HepG2 (cell line): ENCODE results near the gene EYA2. TPM values are rescaled to one million over a fixed set of nuclear protein-coding genes. Genes with fewer than 3 reads are reported as not detected.

ENCODE experiments used
- AHDC1 ChIP-seq: sonication (generic); formaldehyde crosslinking; IDR thresholded peaks from 2 replicates; pipeline ENCODE4 v1.5.1; 2020; ENCODE audit warnings: mild to moderate bottlenecking, missing genetic modification reagents, borderline replicate concordance
- ATRX ChIP-seq: sonication (generic); formaldehyde crosslinking; IDR thresholded peaks from 2 replicates; pipeline ENCODE4 v1.4.0; 2020; ENCODE audit warnings: missing genetic modification reagents, borderline replicate concordance
- DBP ChIP-seq: sonication (generic); formaldehyde crosslinking; IDR thresholded peaks from 2 replicates; pipeline ENCODE4 v1.4.0; 2020; ENCODE audit warnings: missing genetic modification reagents; ENCODE audit errors: not compliant biosample characterization
- MNT ChIP-seq: fragments of 450-650 bp; IDR thresholded peaks from 2 replicates; pipeline ENCODE4 v1.6.1; 2016
- PAX8 ChIP-seq: sonication (generic); formaldehyde crosslinking; IDR thresholded peaks from 2 replicates; pipeline ENCODE4 v1.8.0; 2022; ENCODE audit warnings: mild to moderate bottlenecking, missing genetic modification reagents, borderline replicate concordance
- SKIL ChIP-seq: sonication (generic); formaldehyde crosslinking; IDR thresholded peaks from 2 replicates; pipeline ENCODE4 v1.8.0; 2022; ENCODE audit warnings: missing genetic modification reagents, mild to moderate bottlenecking, moderate library complexity, borderline replicate concordance
- SRF ChIP-seq: IDR thresholded peaks from 2 replicates; pipeline ENCODE4 v1.6.1; 2011; ENCODE audit warnings: mild to moderate bottlenecking, low read depth, low read length, moderate library complexity
- TEAD3 ChIP-seq: optimal IDR thresholded peaks from 2 replicates; pipeline ENCODE3; 2016; ENCODE audit warnings: borderline replicate concordance
- TMF1 ChIP-seq: sonication (generic); formaldehyde crosslinking; IDR thresholded peaks from 2 replicates; pipeline ENCODE4 v1.8.1; 2022; ENCODE audit warnings: low read depth, missing genetic modification reagents
- ZBTB33 ChIP-seq: sonication (generic); formaldehyde crosslinking; IDR thresholded peaks from 2 replicates; pipeline ENCODE4 v1.4.0; 2020; ENCODE audit warnings: missing genetic modification reagents
- ZFP62 ChIP-seq: sonication (generic); formaldehyde crosslinking; IDR thresholded peaks from 2 replicates; pipeline ENCODE4 v1.4.0; 2020; ENCODE audit warnings: missing genetic modification reagents
- ZXDC ChIP-seq: sonication (generic); formaldehyde crosslinking; IDR thresholded peaks from 2 replicates; pipeline ENCODE4 v1.5.0; 2020; ENCODE audit warnings: mild to moderate bottlenecking, missing genetic modification reagents
- polyA plus RNA-seq, 8 experiments: library from polyadenylated mRNA; depleted of rRNA in 3 of 8; stranded (reverse) in 7 of 8; unstranded in 1 of 8; fragments of >200 nt; fragmentation: Illumina TruSeq in 4 of 8; extraction: Trizol in 4 of 8; gene quantifications; 2 replicates each; pipeline versions ENCODE4 v1.2.1 to v1.2.3, GENCODE V29; 2011 to 2016; ENCODE audit warnings: low read depth in 4 of 8, missing spikeins in 1 of 8, mixed read lengths in 1 of 8; ENCODE audit not compliant: insufficient read depth in 1 of 8
- total RNA-seq, 5 experiments: library from RNA; depleted of rRNA; stranded (reverse); fragments of >200 nt; fragmentation: Illumina TruSeq; extraction: Trizol; gene quantifications; 2 replicates each; pipeline ENCODE4 v1.2.3, GENCODE V29; 2016; ENCODE audit warnings: low read depth in 1 of 5

The EYA2 gene
- total and polyA plus RNA-seq, 2 of the 13 experiments (the other 11 are each of a cell fraction or from before 2014, with no cell fraction given) = not detected

GRCh38 chr20:47032933-47033578 is 138.4 kb downstream of the EYA2 start (continued):
- TF ChIP-seq PAX8 (CRISPR knock-in tag) (no peak), ATRX (CRISPR knock-in tag) (no peak), ZXDC (no peak), MNT (no peak), ZFP62 (0 out of 2 replicates have a peak, but pooled peaks have one; percentile 22), SRF (no peak), SKIL (CRISPR knock-in tag) (no peak), AHDC1 (CRISPR knock-in tag) (peak; percentile 78; the same call in 1 of the 2 replicates), TMF1 (no peak), TEAD3 (CRISPR knock-in tag) (peak; percentile 80), ZBTB33 (CRISPR knock-in tag) (no peak), DBP (CRISPR knock-in tag) (no peak)
